Caco-2 (cell line): ENCODE measurements around the gene TWNK. TPM values are rescaled to one million over a fixed set of nuclear protein-coding genes. Genes with fewer than 3 reads are reported as not detected.

Experiments
- BruUV-seq: library from RNA; stranded (reverse); fragments of 400-500 nt; replicated peaks from 2 replicates; lab custom pipeline; 2021; lab: Mats Ljungman, UMichigan
- CTCF ChIA-PET: fragments of 300-600 bp; sonication (Branson Sonifier 250); formaldehyde crosslinking; loops from one replicate; lab custom pipeline; 2022; ENCODE audit warnings: antibody characterized with exemption; lab: Charles Lee
- POLR2A ChIA-PET: fragments of 300-600 bp; sonication (Branson Sonifier 250); formaldehyde crosslinking; loops from one replicate; lab custom pipeline; 2022; ENCODE audit warnings: antibody characterized with exemption; lab: Charles Lee
- DNase-seq, 2 experiments: peaks; one replicate each; pipeline versions ENCODE4 v3.0.0 to v3.0.0-alpha.2; 2020 to 2022
- H3K27me3 ChIP-seq: replicated peaks from 2 replicates; pipeline ENCODE4 v1.6.0; 2011; ENCODE audit warnings: low read length; ENCODE audit not compliant: control insufficient read depth, insufficient read depth
- H3K36me3 ChIP-seq: 2 replicates; pipeline ENCODE4 v1.5.1; 2011; ENCODE audit warnings: low read length; ENCODE audit not compliant: control insufficient read depth, insufficient read depth
- H3K4me1 ChIP-seq: fragments of 250-450 bp; sonication (Bioruptor Pico); 2 replicates; pipeline ENCODE4 v1.5.1; 2020; ENCODE audit warnings: mild to moderate bottlenecking
- H3K4me3 ChIP-seq: 2 replicates; pipeline ENCODE4 v1.5.1; 2011; ENCODE audit warnings: low read depth, mild to moderate bottlenecking, control low read depth, low read length
- H3K9me3 ChIP-seq: fragments of 250-450 bp; sonication (Bioruptor Pico); 2 replicates; pipeline ENCODE4 v1.5.1; 2020; ENCODE audit warnings: mild to moderate bottlenecking, moderate library complexity
- H3K27ac Mint-ChIP-seq: one replicate; pipeline ENCODE4 v1.8.0; 2022; ENCODE audit warnings: mixed read lengths; ENCODE audit not compliant: unreplicated experiment
- H3K27me3 Mint-ChIP-seq: one replicate; pipeline ENCODE4 v1.8.0; 2022; ENCODE audit warnings: mixed read lengths; ENCODE audit not compliant: insufficient read depth, unreplicated experiment
- H3K36me3 Mint-ChIP-seq: one replicate; pipeline ENCODE4 v1.8.0; 2022; ENCODE audit warnings: mild to moderate bottlenecking, mixed read lengths; ENCODE audit not compliant: insufficient read depth, unreplicated experiment
- H3K4me1 Mint-ChIP-seq: one replicate; pipeline ENCODE4 v1.8.0; 2022; ENCODE audit warnings: low read depth, mixed read lengths; ENCODE audit not compliant: unreplicated experiment
- H3K4me3 Mint-ChIP-seq: one replicate; pipeline ENCODE4 v1.8.0; 2022; ENCODE audit warnings: mild to moderate bottlenecking, moderate library complexity, mixed read lengths; ENCODE audit not compliant: unreplicated experiment
- H3K9me3 Mint-ChIP-seq: one replicate; pipeline ENCODE4 v1.8.0; 2022; ENCODE audit warnings: mixed read lengths; ENCODE audit not compliant: unreplicated experiment
- CTCF ChIP-seq, 2 experiments: fragments of 200-600 bp in 1 of 2; IDR thresholded peaks; 1 replicate in 1 of 2; 2 replicates in 1 of 2; pipeline versions ENCODE4 v1.5.1 to v1.8.0; 2011 to 2022; ENCODE audit warnings: antibody characterized with exemption in 1 of 2, control low read depth in 1 of 2, inconsistent platforms in 1 of 2, low read depth in 1 of 2, low read length in 1 of 2, mild to moderate bottlenecking in 1 of 2, moderate library complexity in 1 of 2; ENCODE audit not compliant: insufficient read depth in 1 of 2, severe bottlenecking in 1 of 2, unreplicated experiment in 1 of 2
- intact Hi-C: fragments of 100-400 bp; cut with micrococcal nuclease; formaldehyde crosslinking; loops from one replicate; pipeline ENCODE4 v1.10.0; 2022; ENCODE audit not compliant: unreplicated experiment
- total RNA-seq: library from RNA; stranded (reverse); gene quantifications from 2 replicates; pipeline ENCODE4 v1.2.3, GENCODE V29; 2022

Gene TWNK
- total RNA-seq, 1 experiment from 2014 or later, result 29.8 TPM

DNA sequence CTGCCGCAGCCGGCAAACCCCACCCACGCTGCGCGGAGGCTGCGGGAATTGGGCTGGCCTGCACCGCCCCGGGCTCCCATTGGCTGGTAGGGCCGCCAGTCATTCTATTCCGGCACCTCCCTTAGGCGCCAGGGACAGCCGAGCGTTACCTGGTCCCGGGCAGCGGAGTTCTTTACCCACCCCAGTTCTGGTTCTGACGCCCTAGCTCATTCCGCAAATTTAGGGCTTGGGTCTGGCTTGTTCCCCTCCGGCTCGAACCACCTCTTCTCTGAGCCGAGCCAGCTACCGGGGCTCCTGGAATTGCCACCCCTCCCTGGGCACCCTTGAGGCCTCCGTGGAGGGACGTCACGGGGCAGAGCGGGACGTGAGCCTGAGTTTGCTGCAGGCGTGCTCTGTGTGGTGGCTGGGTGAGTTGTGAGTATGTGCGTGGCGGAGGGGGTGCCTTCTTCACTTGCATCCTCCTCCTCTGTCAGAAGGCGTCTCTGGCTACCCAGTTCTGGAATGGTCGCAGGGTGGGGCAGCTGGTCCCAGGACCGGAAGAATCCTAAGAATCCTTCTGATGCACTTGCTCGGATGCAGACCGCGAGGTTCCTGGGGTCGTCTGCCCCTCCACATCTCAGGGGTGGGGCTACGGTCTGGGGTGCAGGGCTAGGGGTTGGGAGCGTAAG lies 43.9 kb downstream of the TWNK start, which contains the start of the genes PDZD7 and SFXN3:
PDZD7 (minus strand) TSS at position 2 of the 668 bp plus-strand sequence. CDS start 910 bp downstream, outside the sequence.
SFXN3 (plus strand) TSS at position 107 of the 668 bp plus-strand sequence. CDS start 3,461 bp downstream, outside the sequence.
- Histone ChIP-seq H3K9me3 (no peaks in the 10 kb centered on the region), H3K27me3 (no peaks in the 10 kb centered on the region), H3K36me3 (no peaks in the 10 kb centered on the region), H3K4me3 (peak within 1 kb of the TSS; percentile 76), H3K4me1 (peaks cover 33% of the 10 kb centered on the region)
- H3K27me3 Mint-ChIP-seq, result no peaks in the 10 kb centered on the region
- no peak for TF ChIP-seq CTCF (IDR thresholded peaks at IDR 0.05; ENCODE audit: insufficient read depth in 1 of 2, low read depth in 1 of 2, low read length in 1 of 2, severe bottlenecking in 1 of 2, unreplicated experiment in 1 of 2)
- intact Hi-C loops, result loop anchor here (5.0 kb wide), 1 partner anchor 36 kb away; no protein-coding TSS in a partner anchor
- peaks cover 17% of the 10 kb centered on the region for H3K4me1 Mint-ChIP-seq
- peak within 1 kb of the TSS; percentile 80 for H3K4me3 Mint-ChIP-seq
- peaks cover 16% of the 10 kb centered on the region for H3K36me3 Mint-ChIP-seq
- peak; percentile 97 to 99 for DNase-seq
- no TSS peak for BruUV-seq
- CTCF ChIA-PET, result interaction anchor here (0.6 to 2.8 kb wide), 17 partner anchors 11 to 496 kb away, joined by 3 to 43 read pairs (median 7); partner anchors contain the start of genes HIF1AN, KAZALD1 and LZTS2
- POLR2A ChIA-PET, result interaction anchor here (0.6 to 2.2 kb wide), 9 partner anchors 10 to 1097 kb away, joined by 3 to 15 read pairs (median 5); partner anchors contain the start of gene KAZALD1
- H3K27ac Mint-ChIP-seq, result peak within 1 kb of the TSS; percentile 93
- no peaks in the 10 kb centered on the region for H3K9me3 Mint-ChIP-seq

- peak; percentile 64 to 69 for DNase-seq
- Mint-ChIP-seq H3K4me3 (peak overlapping the region; percentile 80), H3K27ac (peak overlapping the region; percentile 93), H3K9me3 (no peaks in the 10 kb centered on the region), H3K4me1 (peaks cover 17% of the 10 kb centered on the region), H3K27me3 (no peaks in the 10 kb centered on the region), H3K36me3 (peaks cover 16% of the 10 kb centered on the region)
- POLR2A ChIA-PET, result interaction anchor here (0.6 to 2.2 kb wide), 5 partner anchors 9 to 61 kb away, joined by 5 to 15 read pairs (median 7); no protein-coding TSS in a partner anchor
- Histone ChIP-seq H3K4me3 (peak overlapping the region; percentile 76), H3K4me1 (peaks cover 30% of the 10 kb centered on the region), H3K36me3 (no peaks in the 10 kb centered on the region), H3K9me3 (no peaks in the 10 kb centered on the region), H3K27me3 (no peaks in the 10 kb centered on the region)
- intact Hi-C loops, result loop anchor here (1.0 to 5.0 kb wide), 2 partner anchors 9 to 35 kb away; no protein-coding TSS in a partner anchor
- no peak for TF ChIP-seq CTCF (IDR thresholded peaks at IDR 0.05; ENCODE audit: insufficient read depth in 1 of 2, low read depth in 1 of 2, low read length in 1 of 2, severe bottlenecking in 1 of 2, unreplicated experiment in 1 of 2)
- CTCF ChIA-PET, result interaction anchor here (0.6 to 2.8 kb wide), 13 partner anchors 10 to 159 kb away, joined by 3 to 43 read pairs (median 9); partner anchors contain the start of gene KAZALD1
- no TSS peak for BruUV-seq
These were observed 44.7 kb downstream of the TWNK start for GRCh38 chr10:101031796-101032636.
